Panc1 (cell line): ENCODE data around the gene MYLK. TPM values are rescaled to one million over a fixed set of nuclear protein-coding genes. Genes with fewer than 3 reads are reported as not detected.

Source experiments
- ATAC-seq: fragments of 200-7000 bp; cut with Tn5 transposase; 2 replicates; pipeline ENCODE4 v1.9.1; 2020; ENCODE audit warnings: mild to moderate bottlenecking, moderate library complexity
- BruUV-seq: library from RNA; stranded (reverse); fragments of 400-500 nt; replicated peaks from 2 replicates; lab custom pipeline; 2021; lab: Mats Ljungman, UMichigan
- CTCF ChIA-PET: fragments of 300-600 bp; sonication (Branson Sonifier 250); formaldehyde crosslinking; loops from one replicate; lab custom pipeline; 2022; ENCODE audit warnings: antibody characterized with exemption; lab: Charles Lee
- POLR2A ChIA-PET: fragments of 300-600 bp; sonication (Branson Sonifier 250); formaldehyde crosslinking; loops from one replicate; lab custom pipeline; 2022; ENCODE audit warnings: antibody characterized with exemption; lab: Charles Lee
- DNase-seq: peaks from one replicate; pipeline ENCODE4 v3.0.0-alpha.2; 2010; ENCODE audit warnings: low read depth, low spot score
- H3K27ac ChIP-seq: 2 replicates; pipeline ENCODE4 v1.5.1; 2011; ENCODE audit warnings: mild to moderate bottlenecking, low read length, inconsistent platforms
- H3K27me3 ChIP-seq: fragments of 200-500 bp; sonication (Bioruptor generic); 2 replicates; pipeline ENCODE4 v1.6.0; 2014; ENCODE audit warnings: low read length, inconsistent platforms; ENCODE audit not compliant: control insufficient read depth, insufficient read depth
- H3K36me3 ChIP-seq: fragments of 200-500 bp; sonication (Bioruptor generic); 2 replicates; pipeline ENCODE4 v1.5.1; 2014; ENCODE audit warnings: inconsistent platforms, mild to moderate bottlenecking, low read length, moderate library complexity; ENCODE audit not compliant: control insufficient read depth, insufficient read depth
- H3K4me1 ChIP-seq: 2 replicates; pipeline ENCODE4 v1.5.1; 2011; ENCODE audit warnings: inconsistent platforms, mild to moderate bottlenecking, low read length, moderate library complexity; ENCODE audit not compliant: control insufficient read depth, insufficient read depth
- H3K4me3 ChIP-seq, 2 experiments: 2 replicates each; pipeline ENCODE4 v1.5.1; 2011 to 2012; ENCODE audit warnings: low read depth in 2 of 2, low read length in 2 of 2, mild to moderate bottlenecking in 2 of 2, inconsistent platforms in 1 of 2, moderate library complexity in 1 of 2
- H3K9me3 ChIP-seq: fragments of 200-500 bp; sonication (Bioruptor generic); 2 replicates; pipeline ENCODE4 v1.5.1; 2014; ENCODE audit warnings: low read depth, mild to moderate bottlenecking, inconsistent platforms, low read length, moderate library complexity; ENCODE audit not compliant: control insufficient read depth, insufficient read depth
- POLR2AphosphoS5 ChIP-seq: IDR thresholded peaks from 2 replicates; pipeline ENCODE4 v1.6.1; 2012; ENCODE audit warnings: mild to moderate bottlenecking, low read depth, low read length, moderate library complexity
- REST ChIP-seq, 2 experiments: IDR thresholded peaks; 2 replicates each; pipeline ENCODE4 v1.6.1; 2011 to 2012; ENCODE audit warnings: low read depth in 2 of 2, control low read depth in 1 of 2, low read length in 1 of 2, mild to moderate bottlenecking in 1 of 2, moderate library complexity in 1 of 2; ENCODE audit not compliant: insufficient read depth in 1 of 2
- SIN3A ChIP-seq: IDR thresholded peaks from 2 replicates; pipeline ENCODE4 v1.6.1; 2012; ENCODE audit warnings: low read depth, mild to moderate bottlenecking, low read length, moderate library complexity, borderline replicate concordance; ENCODE audit not compliant: insufficient read depth
- TCF7L2 ChIP-seq: IDR thresholded peaks from 2 replicates; pipeline ENCODE4 v1.6.1; 2011; ENCODE audit warnings: mild to moderate bottlenecking, low read depth, low read length, inconsistent platforms
- in situ Hi-C: cut with HindIII; loops from 2 replicates; pipeline ENCODE4 v1.10.0; 2016; ENCODE audit warnings: low sequenced_read_pairs, low pct_unique_long_range_greater_than_20kb
- intact Hi-C: fragments of 100-400 bp; cut with micrococcal nuclease; formaldehyde crosslinking; loops from one replicate; pipeline ENCODE4 v1.10.0; 2022; ENCODE audit not compliant: unreplicated experiment
- total RNA-seq: library from RNA; stranded (reverse); gene quantifications from one replicate; pipeline ENCODE4 v1.2.1, GENCODE V29; 2021; ENCODE audit not compliant: unreplicated experiment
- TF ChIP-seq, protein P1 (sequence below): fragments of 450-650 bp; IDR thresholded peaks from 2 replicates; pipeline ENCODE4 v1.5.1; 2017; ENCODE audit warnings: mild to moderate bottlenecking

MYLK gene
- total RNA-seq, 1 experiment from 2014 or later, result 29.7 TPM

- H3K27me3 ChIP-seq, result no peaks in the 10 kb centered on the region
- no peak overlapping the region for H3K4me3 ChIP-seq
- intact Hi-C loops, result no loop called here
- DNase-seq (no peak), ATAC-seq (no peak)
- H3K36me3 ChIP-seq, result no peaks in the 10 kb centered on the region
- no peaks in the 10 kb centered on the region for H3K9me3 ChIP-seq
- CTCF ChIA-PET, result no interaction called here
- no peak overlapping the region for H3K27ac ChIP-seq
- no TSS peak for BruUV-seq
- TF ChIP-seq POLR2AphosphoS5 (no peak), REST (IDR thresholded peaks at IDR 0.05; ENCODE audit: insufficient read depth in 1 of 2, low read depth in 2 of 2, low read length in 1 of 2) (no peak), TCF7L2 (no peak), SIN3A (no peak)
- TF ChIP-seq, protein P1, sequence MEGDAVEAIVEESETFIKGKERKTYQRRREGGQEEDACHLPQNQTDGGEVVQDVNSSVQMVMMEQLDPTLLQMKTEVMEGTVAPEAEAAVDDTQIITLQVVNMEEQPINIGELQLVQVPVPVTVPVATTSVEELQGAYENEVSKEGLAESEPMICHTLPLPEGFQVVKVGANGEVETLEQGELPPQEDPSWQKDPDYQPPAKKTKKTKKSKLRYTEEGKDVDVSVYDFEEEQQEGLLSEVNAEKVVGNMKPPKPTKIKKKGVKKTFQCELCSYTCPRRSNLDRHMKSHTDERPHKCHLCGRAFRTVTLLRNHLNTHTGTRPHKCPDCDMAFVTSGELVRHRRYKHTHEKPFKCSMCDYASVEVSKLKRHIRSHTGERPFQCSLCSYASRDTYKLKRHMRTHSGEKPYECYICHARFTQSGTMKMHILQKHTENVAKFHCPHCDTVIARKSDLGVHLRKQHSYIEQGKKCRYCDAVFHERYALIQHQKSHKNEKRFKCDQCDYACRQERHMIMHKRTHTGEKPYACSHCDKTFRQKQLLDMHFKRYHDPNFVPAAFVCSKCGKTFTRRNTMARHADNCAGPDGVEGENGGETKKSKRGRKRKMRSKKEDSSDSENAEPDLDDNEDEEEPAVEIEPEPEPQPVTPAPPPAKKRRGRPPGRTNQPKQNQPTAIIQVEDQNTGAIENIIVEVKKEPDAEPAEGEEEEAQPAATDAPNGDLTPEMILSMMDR, result no peak
- in situ Hi-C loops, result no loop called here
- H3K4me1 ChIP-seq, result no peaks in the 10 kb centered on the region
- POLR2A ChIA-PET, result no interaction called here
Measured at GRCh38 chr3:123650101-123650500, 234.0 kb downstream of the MYLK start.

DNA sequence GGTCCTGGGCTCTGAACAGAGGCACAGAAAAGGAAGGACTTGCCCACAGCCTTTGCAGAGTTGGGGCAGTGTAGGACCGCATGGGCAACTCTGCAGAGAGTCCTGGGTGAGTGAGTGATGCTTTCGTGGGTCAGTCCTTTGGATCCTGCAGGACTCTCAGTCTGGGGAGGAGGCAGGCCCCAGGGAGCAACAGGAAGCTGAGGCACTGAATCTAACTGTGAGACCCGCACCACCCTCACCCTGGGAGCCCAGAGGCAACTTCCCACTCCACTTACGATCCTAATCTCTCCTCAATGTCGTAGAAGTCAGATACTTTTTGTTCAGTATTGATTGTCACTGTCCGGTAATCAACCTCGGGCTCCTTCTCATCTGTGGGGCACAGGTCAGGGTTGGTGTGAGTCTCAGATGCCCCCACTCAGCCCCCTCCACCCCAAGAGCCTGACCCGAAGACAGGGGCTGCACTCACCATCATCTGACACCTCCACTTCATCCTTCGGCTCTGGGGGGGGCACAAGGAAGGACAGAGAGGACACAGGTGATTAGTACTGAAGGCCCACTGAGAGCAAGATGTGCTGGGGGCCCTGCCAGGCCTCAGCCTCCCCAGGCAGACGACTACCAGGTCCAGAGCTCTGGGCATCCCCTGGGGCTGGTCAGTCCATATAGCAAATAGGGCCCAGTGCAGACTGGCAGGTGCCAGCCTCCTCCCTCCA lies 235.3 kb downstream of the MYLK start:
- in situ Hi-C loops (no loop called here), intact Hi-C loops (no loop called here)
- DNase-seq (no peak), ATAC-seq (no peak)
- POLR2A ChIA-PET, result no interaction called here
- no TSS peak for BruUV-seq
- no peak for TF ChIP-seq SIN3A
- TF ChIP-seq, protein P1, result no peak
- no peak for TF ChIP-seq REST (IDR thresholded peaks at IDR 0.05; ENCODE audit: insufficient read depth in 1 of 2, low read depth in 2 of 2, low read length in 1 of 2)
- no peak for TF ChIP-seq POLR2AphosphoS5
- TF ChIP-seq TCF7L2, result no peak
- Histone ChIP-seq H3K27ac (no peak overlapping the region), H3K27me3 (no peaks in the 10 kb centered on the region), H3K4me3 (no peak overlapping the region), H3K36me3 (no peaks in the 10 kb centered on the region), H3K9me3 (no peaks in the 10 kb centered on the region), H3K4me1 (no peaks in the 10 kb centered on the region)
- CTCF ChIA-PET, result no interaction called here
